HCT116 (cell line): ENCODE measurements around the gene QKI. TPM values are rescaled to one million over a fixed set of nuclear protein-coding genes. Genes with fewer than 3 reads are reported as not detected.

Experiments used
- ATAC-seq: fragments of 200-7000 bp; cut with Tn5 transposase; 2 replicates; pipeline ENCODE4 v1.9.1; 2020; ENCODE audit warnings: mild to moderate bottlenecking, moderate library complexity
- BruUV-seq: library from RNA; stranded (reverse); fragments of 400-500 nt; replicated peaks from 2 replicates; lab custom pipeline; 2021; lab: Mats Ljungman, UMichigan
- CTCF ChIA-PET: fragments of 300-600 bp; sonication (Branson Sonifier 250); formaldehyde crosslinking; loops from one replicate; lab custom pipeline; 2021; ENCODE audit warnings: antibody characterized with exemption; lab: Charles Lee
- POLR2A ChIA-PET: fragments of 300-600, 350-600 bp; sonication (Branson Sonifier 250); formaldehyde crosslinking; loops from one replicate; lab custom pipeline; 2021; ENCODE audit warnings: antibody characterized with exemption; lab: Charles Lee
- RAD21 ChIA-PET, 2 experiments: fragments of 300-600 bp; sonication (Branson Sonifier 250); formaldehyde crosslinking; loops; one replicate each; lab custom pipeline; 2023; ENCODE audit warnings: low total read pairs in 2 of 2; ENCODE audit not compliant: uncharacterized antibody in 2 of 2, unreplicated experiment in 2 of 2, low non-redundant PET in 1 of 2; lab: Charles Lee
- DNase-seq: peaks from one replicate; pipeline ENCODE4 v3.0.0-alpha.2; 2010; ENCODE audit warnings: low read depth, low spot score
- H2AFZ ChIP-seq: fragments of 200-600 bp; shearing (Covaris generic), sonication (generic); 2 replicates; pipeline ENCODE4 v1.6.1; 2017; ENCODE audit warnings: low read depth, mixed run types, mixed read lengths, antibody characterized with exemption, low read length; ENCODE audit not compliant: poor library complexity, severe bottlenecking
- H3K27ac ChIP-seq: 2 replicates; pipeline ENCODE4 v1.5.1; 2012; ENCODE audit warnings: low read depth, low read length
- H3K27me3 ChIP-seq: fragments of 200-600 bp; sonication (generic); 2 replicates; pipeline ENCODE4 v1.6.1; 2016; ENCODE audit warnings: mixed run types, low read length, mixed read lengths; ENCODE audit not compliant: insufficient read depth
- H3K36me3 ChIP-seq, 2 experiments: fragments of 200-500 bp in 1 of 2; fragments of 200-600 bp in 1 of 2; sonication (Bioruptor generic) in 1 of 2; sonication (generic) in 1 of 2; 2 replicates each; pipeline versions ENCODE4 v1.5.1 to v1.6.1; 2014 to 2016; ENCODE audit warnings: low read length in 2 of 2, inconsistent platforms in 1 of 2, mixed read lengths in 1 of 2, mixed run types in 1 of 2; ENCODE audit not compliant: insufficient read depth in 2 of 2, control insufficient read depth in 1 of 2
- H3K4me1 ChIP-seq, 2 experiments: fragments of 200-600 bp in 1 of 2; sonication (generic) in 1 of 2; 2 replicates each; pipeline versions ENCODE4 v1.5.1 to v1.6.1; 2012 to 2017; ENCODE audit warnings: low read length in 2 of 2, inconsistent platforms in 1 of 2, mild to moderate bottlenecking in 1 of 2, mixed read lengths in 1 of 2, mixed run types in 1 of 2, moderate library complexity in 1 of 2; ENCODE audit not compliant: insufficient read depth in 2 of 2, control insufficient read depth in 1 of 2
- H3K4me2 ChIP-seq: fragments of 200-600 bp; sonication (generic); 2 replicates; pipeline ENCODE4 v1.6.1; 2017; ENCODE audit warnings: mixed run types, low read length, mixed read lengths
- H3K4me3 ChIP-seq, 2 experiments: fragments of 200-600 bp in 1 of 2; sonication (generic) in 1 of 2; replicated peaks in 1 of 2; 2 replicates each; pipeline ENCODE4 v1.5.1; 2011 to 2016; ENCODE audit warnings: low read length in 2 of 2, control low read depth in 1 of 2, low read depth in 1 of 2, mild to moderate bottlenecking in 1 of 2, mixed read lengths in 1 of 2, mixed run types in 1 of 2
- H3K79me2 ChIP-seq: fragments of 200-600 bp; sonication (generic); 2 replicates; pipeline ENCODE4 v1.6.1; 2017; ENCODE audit warnings: mild to moderate bottlenecking, mixed run types, low read length, moderate library complexity, mixed read lengths; ENCODE audit not compliant: insufficient read depth
- H3K9ac ChIP-seq: fragments of 200-600 bp; sonication (generic); 2 replicates; pipeline ENCODE4 v1.6.1; 2016; ENCODE audit warnings: low read length, mixed read lengths
- H3K9me2 ChIP-seq: fragments of 200-600 bp; sonication (generic), shearing (Covaris generic); 2 replicates; pipeline ENCODE4 v1.6.1; 2017; ENCODE audit warnings: mixed run types, mild to moderate bottlenecking, moderate library complexity; ENCODE audit not compliant: insufficient read depth
- H3K9me3 ChIP-seq, 2 experiments: fragments of 200-500 bp in 1 of 2; fragments of 200-600 bp in 1 of 2; sonication (Bioruptor generic) in 1 of 2; sonication (generic) in 1 of 2; 2 replicates each; pipeline ENCODE4 v1.6.1; 2014 to 2017; ENCODE audit warnings: low read length in 2 of 2, mixed read lengths in 2 of 2, inconsistent platforms in 1 of 2, low read depth in 1 of 2, mild to moderate bottlenecking in 1 of 2, mixed run types in 1 of 2, moderate library complexity in 1 of 2; ENCODE audit not compliant: control insufficient read depth in 1 of 2, insufficient read depth in 1 of 2
- H4K20me1 ChIP-seq: fragments of 200-600 bp; sonication (generic), shearing (Covaris generic); 2 replicates; pipeline ENCODE4 v1.6.1; 2017; ENCODE audit warnings: mixed run types, mild to moderate bottlenecking, moderate library complexity; ENCODE audit not compliant: insufficient read depth
- CBX3 ChIP-seq: IDR thresholded peaks from 2 replicates; pipeline ENCODE4 v1.6.1; 2012; ENCODE audit warnings: low read depth
- CEBPB ChIP-seq: IDR thresholded peaks from 2 replicates; pipeline ENCODE4 v1.6.1; 2012; ENCODE audit warnings: low read depth
- EGR1 ChIP-seq: IDR thresholded peaks from 2 replicates; pipeline ENCODE4 v1.6.1; 2012; ENCODE audit warnings: low read depth
- ELF1 ChIP-seq: IDR thresholded peaks from 2 replicates; pipeline ENCODE4 v1.6.1; 2012; ENCODE audit warnings: low read depth, borderline replicate concordance
- EZH2 ChIP-seq: fragments of 200-600 bp; sonication (generic); IDR thresholded peaks from 2 replicates; pipeline ENCODE4 v1.6.1; 2017; ENCODE audit warnings: antibody characterized with exemption, mixed run types
- EZH2phosphoT487 ChIP-seq: fragments of 200-600 bp; IDR thresholded peaks from 2 replicates; pipeline ENCODE4 v1.6.1; 2018; ENCODE audit warnings: antibody characterized with exemption, borderline replicate concordance
- SP1 ChIP-seq: IDR thresholded peaks from 2 replicates; pipeline ENCODE4 v1.6.1; 2012; ENCODE audit warnings: low read depth
- intact Hi-C: fragments of 100-400 bp; cut with micrococcal nuclease; formaldehyde crosslinking; loops from 2 replicates; pipeline ENCODE4 v1.10.0; 2022
- total RNA-seq: library from RNA; stranded (reverse); gene quantifications from one replicate; pipeline ENCODE4 v1.2.1, GENCODE V29; 2021; ENCODE audit not compliant: unreplicated experiment
- TF ChIP-seq, protein P1 (sequence below): IDR thresholded peaks from 2 replicates; pipeline ENCODE4 v1.6.1; 2012

The QKI gene
- total RNA-seq, 1 experiment from 2014 or later = 35.3 TPM

DNA sequence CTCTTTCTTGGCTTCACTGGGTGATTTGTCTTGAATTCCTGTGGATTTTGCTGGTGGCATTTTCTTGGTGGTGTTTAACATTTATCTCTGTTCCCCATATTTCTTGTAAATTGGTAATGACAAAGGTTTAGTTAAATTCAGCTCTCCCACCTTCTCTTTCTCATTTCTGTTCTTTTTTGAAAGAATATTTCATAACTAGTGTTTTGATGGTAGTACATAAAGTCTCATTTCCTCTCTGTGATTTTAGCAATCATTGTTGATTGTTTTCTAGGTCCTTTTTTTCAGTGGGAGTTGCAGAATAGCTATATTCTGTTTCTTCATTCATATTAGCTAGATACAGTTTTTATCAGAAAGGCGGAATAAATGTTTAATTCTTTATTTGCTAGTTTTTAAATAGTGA is 73.1 kb downstream of the QKI start:
- Histone ChIP-seq H3K27ac (no peak overlapping the region), H3K4me3 (no peak overlapping the region), H4K20me1 (no peaks in the 10 kb centered on the region), H3K9me3 (no peaks in the 10 kb centered on the region; a peak in 1 of 4 replicates), H2AFZ (no peak overlapping the region), H3K4me2 (no peak overlapping the region)
- TF ChIP-seq, protein P1, sequence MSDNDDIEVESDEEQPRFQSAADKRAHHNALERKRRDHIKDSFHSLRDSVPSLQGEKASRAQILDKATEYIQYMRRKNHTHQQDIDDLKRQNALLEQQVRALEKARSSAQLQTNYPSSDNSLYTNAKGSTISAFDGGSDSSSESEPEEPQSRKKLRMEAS = no peak
- TF ChIP-seq EZH2 = no peak
- no peak for TF ChIP-seq CBX3
- no peak for TF ChIP-seq ELF1
- no peak for TF ChIP-seq CEBPB
- no peak for TF ChIP-seq EZH2phosphoT487
- no peak for TF ChIP-seq EGR1
- TF ChIP-seq, all 23 proteins: peak for 0
- intact Hi-C loops = no loop called here
- no TSS peak for BruUV-seq
- ChIA-PET CTCF (no interaction called here), POLR2A (no interaction called here), RAD21 (no interaction called here)
- Histone ChIP-seq H3K79me2 (peaks cover 20% of the 10 kb centered on the region), H3K9me2 (no peaks in the 10 kb centered on the region), H3K27me3 (no peaks in the 10 kb centered on the region), H3K9ac (no peak overlapping the region), H3K36me3 (no peaks in the 10 kb centered on the region), H3K4me1 (peaks cover 9 to 17% of the 10 kb centered on the region in 2 experiments)
- ATAC-seq (no peak), DNase-seq (no peak)

DNA sequence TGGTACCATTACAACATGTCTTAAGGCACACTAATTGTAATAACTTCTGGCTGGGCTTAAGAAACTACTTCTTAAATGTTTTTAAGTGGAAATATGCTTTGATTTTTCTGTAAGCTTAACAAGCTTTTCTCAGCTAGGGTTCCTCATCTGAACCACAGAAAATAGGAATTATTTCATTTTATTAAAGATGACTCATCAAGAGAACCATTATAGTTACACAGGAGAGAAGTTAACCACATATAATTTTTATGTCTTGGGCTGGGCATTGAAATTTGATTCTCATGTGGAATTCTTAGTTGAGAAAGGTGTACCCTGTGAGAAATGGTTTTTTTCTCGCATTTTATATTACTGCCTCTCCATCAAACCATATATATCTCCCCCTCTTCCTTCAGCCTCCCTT is 75.1 kb downstream of the QKI start:
- peaks cover 19 to 30% of the 10 kb centered on the region in 2 experiments for H3K4me1 ChIP-seq

More for the DNA sequence above, 75.1 kb downstream of the QKI start:
- Histone ChIP-seq H3K27me3 (no peaks in the 10 kb centered on the region), H2AFZ (no peak overlapping the region), H3K9me2 (no peaks in the 10 kb centered on the region), H3K9ac (no peak overlapping the region), H3K4me2 (peak overlapping the region; percentile 10; the same call in 1 of the 2 replicates), H3K4me3 (no peak overlapping the region), H3K79me2 (peaks cover 27% of the 10 kb centered on the region), H3K36me3 (no peaks in the 10 kb centered on the region), H4K20me1 (no peaks in the 10 kb centered on the region), H3K9me3 (no peaks in the 10 kb centered on the region; a peak in 1 of 4 replicates), H3K27ac (peak overlapping the region; percentile 42; the same call in 1 of the 2 replicates)
- ATAC-seq (peak; percentile 55), DNase-seq (no peak)
- CTCF ChIA-PET = no interaction called here
- POLR2A ChIA-PET = no interaction called here
- no TSS peak for BruUV-seq
- RAD21 ChIA-PET = no interaction called here
- intact Hi-C loops = no loop called here
- TF ChIP-seq ELF1 = no peak
- TF ChIP-seq SP1 = 0 out of 2 replicates have a peak, but pooled peaks have one; percentile 16
